Aorta (tissue), 5 donors: Measurements from ENCODE around the gene PLCZ1. TPM values are rescaled to one million over a fixed set of nuclear protein-coding genes. Genes with fewer than 3 reads are reported as not detected.
"Not testable (repeated sequence)": the region's sequence is repeated elsewhere in the genome, so short reads cannot be mapped to it uniquely, and the experiment has no call there.

Source experiments
- ATAC-seq: fragments of 200-7000 bp; cut with Tn5 transposase; one replicate; pipeline ENCODE4 v1.9.1; 2022; ENCODE audit warnings: moderate library complexity; ENCODE audit not compliant: low FRiP score
- DNase-seq, 2 donors: peaks; one replicate each; pipeline ENCODE4 v3.0.0-alpha.2; 2020
- H3K27ac ChIP-seq, 2 donors: one replicate each; pipeline ENCODE4 v1.5.1; 2013; ENCODE audit warnings: low read length in 2 of 2, mild to moderate bottlenecking in 2 of 2, moderate library complexity in 2 of 2, control low read depth in 1 of 2, inconsistent platforms in 1 of 2, low read depth in 1 of 2
- H3K27me3 ChIP-seq, 2 donors: one replicate each; pipeline ENCODE4 v1.6.1; 2013; ENCODE audit warnings: control low read depth in 1 of 2, low read length in 1 of 2, mild to moderate bottlenecking in 1 of 2, moderate library complexity in 1 of 2; ENCODE audit not compliant: insufficient read depth in 2 of 2, control insufficient read depth in 1 of 2
- H3K36me3 ChIP-seq, 2 donors: one replicate each; pipeline ENCODE4 v1.6.1; 2013; ENCODE audit warnings: control low read depth in 1 of 2, low read length in 1 of 2, mild to moderate bottlenecking in 1 of 2; ENCODE audit not compliant: insufficient read depth in 2 of 2, control insufficient read depth in 1 of 2
- H3K4me1 ChIP-seq, 2 donors: one replicate each; pipeline ENCODE4 v1.6.1; 2013; ENCODE audit warnings: low read length in 2 of 2, control low read depth in 1 of 2, mild to moderate bottlenecking in 1 of 2, moderate library complexity in 1 of 2; ENCODE audit not compliant: insufficient read depth in 2 of 2, control insufficient read depth in 1 of 2
- H3K4me3 ChIP-seq, 2 donors: one replicate each; pipeline ENCODE4 v1.5.1; 2013; ENCODE audit warnings: low read length in 2 of 2, control low read depth in 1 of 2, mild to moderate bottlenecking in 1 of 2
- H3K9me3 ChIP-seq: one replicate; pipeline ENCODE4 v1.6.1; 2013; ENCODE audit warnings: mild to moderate bottlenecking, low read length; ENCODE audit not compliant: control insufficient read depth
- WGBS, 2 donors: extraction: QIAGEN DNeasy Blood & Tissue Kit; methylation state at CpG; one replicate each; pipeline ENCODE4 v1.1.7; 2013; 5-methylcytosine and 5-hydroxymethylcytosine counted together
- intact Hi-C, 2 donors: fragments of 100-400 bp; cut with DNase I; formaldehyde crosslinking; loops; one replicate each; pipeline versions ENCODE4 v1.14.2 to v1.15.0; 2022
- polyA plus RNA-seq, 2 donors: library from polyadenylated mRNA; stranded (reverse); fragments of 200-250 nt; gene quantifications; one replicate each; pipeline ENCODE4 v1.2.3, GENCODE V29; 2013
- total RNA-seq, 2 donors: library from RNA; stranded (reverse); fragmentation: NEBNext Ultra II Directional; extraction: Animal tissue kit (Norgen Biotek cat#: 25700); gene quantifications; one replicate each; pipeline ENCODE4 v1.2.1, GENCODE V29; 2021
- donor health status: healthy with polysubstance abuse.
- donor health status: Bipolar disorder and iron deficiency.
- donor health status: DM: no; HTN: no; CAD: no.
- donor health status: DM: no; HTN: no; CAD: no.
- donor health status: DM: yes; HTN: yes; CAD: no.

PLCZ1 gene
- total and polyA plus RNA-seq, 4 donors, result 0.66 TPM; not detected in 3

GRCh38 chr12:18719922-18720510 lies 17.8 kb downstream of the PLCZ1 start:
- Histone ChIP-seq H3K9me3 (no peaks in the 10 kb centered on the region), H3K4me3 (no peak overlapping the region), H3K27me3 (peaks cover 0 to 1% of the 10 kb centered on the region in 2 donors), H3K36me3 (no peaks in the 10 kb centered on the region), H3K27ac (no peak overlapping the region), H3K4me1 (no peaks in the 10 kb centered on the region)
- ATAC-seq (no peak), DNase-seq (no peak)
- intact Hi-C loops, result no loop called here
- WGBS, 2 donors, result 56 to 90% methylated on average over 3 of the region's 3 CpGs

GRCh38 chr12:18718462-18718861 lies 19.4 kb downstream of the PLCZ1 start:
- Histone ChIP-seq H3K27ac (no peak overlapping the region), H3K27me3 (peaks cover 0 to 1% of the 10 kb centered on the region in 2 donors), H3K9me3 (no peaks in the 10 kb centered on the region), H3K4me1 (no peaks in the 10 kb centered on the region), H3K36me3 (no peaks in the 10 kb centered on the region), H3K4me3 (no peak overlapping the region)
- DNase-seq (no peak), ATAC-seq (no peak)
- intact Hi-C loops, result no loop called here

- ATAC-seq (no peak), DNase-seq (no peak)
- WGBS, 2 donors, result 89 to 91% methylated on average over 1 of the region's 1 CpG
- Histone ChIP-seq H3K27ac (no peak overlapping the region), H3K9me3 (no peaks in the 10 kb centered on the region), H3K27me3 (peaks cover 0 to 1% of the 10 kb centered on the region in 2 donors), H3K36me3 (no peaks in the 10 kb centered on the region), H3K4me3 (no peak overlapping the region), H3K4me1 (no peaks in the 10 kb centered on the region)
- intact Hi-C loops, result no loop called here
Observed at GRCh38 chr12:18716236-18716635, 21.6 kb downstream of the PLCZ1 start.

GRCh38 chr12:18706798-18707197 lies 31.0 kb downstream of the PLCZ1 start:
- intact Hi-C loops, result no loop called here
- ATAC-seq, result no peak
- 93 to 96% methylated on average over 1 of the region's 1 CpG for WGBS, 2 donors

GRCh38 chr12:18703911-18704310 lies 33.9 kb downstream of the PLCZ1 start:
- Histone ChIP-seq H3K27me3 (no peaks in the 10 kb centered on the region), H3K36me3 (no peaks in the 10 kb centered on the region), H3K27ac (no peak overlapping the region), H3K9me3 (no peaks in the 10 kb centered on the region), H3K4me1 (no peaks in the 10 kb centered on the region), H3K4me3 (no peak overlapping the region)
- no peak for DNase-seq
- WGBS, 2 donors, result 63 to 64% methylated on average over 2 of the region's 2 CpGs
- intact Hi-C loops, result no loop called here
- ATAC-seq, result no peak

More at GRCh38 chr12:18706798-18707197, 31.0 kb downstream of the PLCZ1 start:
- H3K4me3 ChIP-seq, result no peak overlapping the region
- H3K9me3 ChIP-seq, result no peaks in the 10 kb centered on the region
- H3K4me1 ChIP-seq, result no peaks in the 10 kb centered on the region
- H3K27me3 ChIP-seq, result no peaks in the 10 kb centered on the region
- no peaks in the 10 kb centered on the region for H3K36me3 ChIP-seq
- no peak overlapping the region for H3K27ac ChIP-seq
- DNase-seq, result no peak

GRCh38 chr12:18703321-18703720 lies 34.5 kb downstream of the PLCZ1 start:
- intact Hi-C loops, result no loop called here
- H3K36me3 ChIP-seq, result no peaks in the 10 kb centered on the region
- no peaks in the 10 kb centered on the region for H3K9me3 ChIP-seq
- H3K27ac ChIP-seq, result no peak overlapping the region
- DNase-seq, result no peak
- no peaks in the 10 kb centered on the region for H3K27me3 ChIP-seq
- H3K4me3 ChIP-seq, result no peak overlapping the region
- H3K4me1 ChIP-seq, result no peaks in the 10 kb centered on the region
- ATAC-seq, result no peak
- WGBS, 2 donors, result 48 to 52% methylated on average over 2 of the region's 2 CpGs

- intact Hi-C loops, result no loop called here
- no peaks in the 10 kb centered on the region for H3K9me3 ChIP-seq
- H3K4me3 ChIP-seq, result no peak overlapping the region
- peak in 1 of 2 donors; percentile 40 for DNase-seq
- no peaks in the 10 kb centered on the region for H3K4me1 ChIP-seq
- H3K27me3 ChIP-seq, result no peaks in the 10 kb centered on the region
- no peak overlapping the region for H3K27ac ChIP-seq
- peak; percentile 83 for ATAC-seq
- H3K36me3 ChIP-seq, result no peaks in the 10 kb centered on the region
- 11 to 15% methylated on average over 3 of the region's 3 CpGs for WGBS, 2 donors
Observed at GRCh38 chr12:18700271-18700670, 37.5 kb downstream of the PLCZ1 start.

GRCh38 chr12:18696971-18697602 lies 40.7 kb downstream of the PLCZ1 start:
- Histone ChIP-seq H3K27ac (no peak overlapping the region), H3K27me3 (no peaks in the 10 kb centered on the region), H3K4me1 (no peaks in the 10 kb centered on the region), H3K36me3 (no peaks in the 10 kb centered on the region), H3K4me3 (no peak overlapping the region), H3K9me3 (no peaks in the 10 kb centered on the region)
- DNase-seq (no peak), ATAC-seq (no peak)
- intact Hi-C loops, result no loop called here

GRCh38 chr12:18693986-18694385 lies 43.8 kb downstream of the PLCZ1 start:
- H3K27me3 ChIP-seq, intact Hi-C loops, H3K9me3 ChIP-seq, H3K36me3 ChIP-seq, H3K4me3 ChIP-seq, H3K27ac ChIP-seq, ATAC-seq, DNase-seq, H3K4me1 ChIP-seq: not testable (repeated sequence)
- WGBS, 2 donors, result 74 to 79% methylated on average over 5 of the region's 5 CpGs
